A673 (cell line): ENCODE data around the gene PPA2.

Experiments
- EZH2 ChIP-seq: fragments of 200-600 bp; sonication (generic); IDR thresholded peaks from 2 replicates; pipeline ENCODE4 v1.6.1; 2017; ENCODE audit warnings: borderline replicate concordance, low read depth, mild to moderate bottlenecking, mixed read lengths, antibody characterized with exemption, low read length; ENCODE audit not compliant: poor library complexity, severe bottlenecking
- TF ChIP-seq, protein P1 (sequence below): fragments of 300-800, 200-600 bp; sonication (generic); conservative IDR thresholded peaks from 2 replicates; pipeline ENCODE4 v1.5.1; 2017; ENCODE audit warnings: low read depth, mild to moderate bottlenecking, antibody characterized with exemption, low read length, moderate library complexity, mixed read lengths

DNA sequence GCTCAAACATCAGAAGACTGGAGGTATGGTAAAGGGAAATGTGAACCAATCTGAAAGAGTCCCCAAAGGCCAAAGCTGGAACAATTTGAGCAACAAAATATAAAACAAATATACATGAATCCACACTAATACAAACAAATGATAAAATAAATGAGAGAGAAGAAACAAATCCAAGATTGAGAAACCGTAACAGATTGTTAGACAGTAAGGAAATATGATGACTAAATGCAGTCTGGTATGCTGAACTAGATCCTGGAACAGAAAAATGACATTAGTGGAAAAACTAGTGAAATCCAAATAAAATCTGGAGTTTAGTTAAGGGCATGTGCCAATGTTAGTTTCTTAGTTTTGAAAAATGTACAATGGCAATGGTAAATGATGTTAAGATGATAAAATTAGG is 15.9 kb downstream of the PPA2 start:
- no peak for TF ChIP-seq EZH2
- TF ChIP-seq, protein P1, sequence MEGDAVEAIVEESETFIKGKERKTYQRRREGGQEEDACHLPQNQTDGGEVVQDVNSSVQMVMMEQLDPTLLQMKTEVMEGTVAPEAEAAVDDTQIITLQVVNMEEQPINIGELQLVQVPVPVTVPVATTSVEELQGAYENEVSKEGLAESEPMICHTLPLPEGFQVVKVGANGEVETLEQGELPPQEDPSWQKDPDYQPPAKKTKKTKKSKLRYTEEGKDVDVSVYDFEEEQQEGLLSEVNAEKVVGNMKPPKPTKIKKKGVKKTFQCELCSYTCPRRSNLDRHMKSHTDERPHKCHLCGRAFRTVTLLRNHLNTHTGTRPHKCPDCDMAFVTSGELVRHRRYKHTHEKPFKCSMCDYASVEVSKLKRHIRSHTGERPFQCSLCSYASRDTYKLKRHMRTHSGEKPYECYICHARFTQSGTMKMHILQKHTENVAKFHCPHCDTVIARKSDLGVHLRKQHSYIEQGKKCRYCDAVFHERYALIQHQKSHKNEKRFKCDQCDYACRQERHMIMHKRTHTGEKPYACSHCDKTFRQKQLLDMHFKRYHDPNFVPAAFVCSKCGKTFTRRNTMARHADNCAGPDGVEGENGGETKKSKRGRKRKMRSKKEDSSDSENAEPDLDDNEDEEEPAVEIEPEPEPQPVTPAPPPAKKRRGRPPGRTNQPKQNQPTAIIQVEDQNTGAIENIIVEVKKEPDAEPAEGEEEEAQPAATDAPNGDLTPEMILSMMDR = no peak
